AG09309 (cell line): Measurements from ENCODE around the gene SYNGR1.
"Not testable (repeated sequence)": the region's sequence is repeated elsewhere in the genome, so short reads cannot be mapped to it uniquely, and the experiment has no call there.

Experiments
- DNase-seq: peaks from one replicate; pipeline ENCODE4 v3.0.0-alpha.2; 2010; ENCODE audit warnings: low read depth
- H3K4me3 ChIP-seq: 2 replicates; pipeline ENCODE4 v1.5.1; 2011; ENCODE audit warnings: mild to moderate bottlenecking, low read depth, low read length, moderate library complexity; ENCODE audit not compliant: control insufficient read depth
- TF ChIP-seq, protein P1 (sequence below): IDR thresholded peaks from 2 replicates; pipeline ENCODE4 v1.5.1; 2011; ENCODE audit warnings: mild to moderate bottlenecking, low read depth, low read length, inconsistent platforms; ENCODE audit not compliant: insufficient read depth, control insufficient read depth; ENCODE audit errors: missing control alignments

Gene SYNGR1

DNA sequence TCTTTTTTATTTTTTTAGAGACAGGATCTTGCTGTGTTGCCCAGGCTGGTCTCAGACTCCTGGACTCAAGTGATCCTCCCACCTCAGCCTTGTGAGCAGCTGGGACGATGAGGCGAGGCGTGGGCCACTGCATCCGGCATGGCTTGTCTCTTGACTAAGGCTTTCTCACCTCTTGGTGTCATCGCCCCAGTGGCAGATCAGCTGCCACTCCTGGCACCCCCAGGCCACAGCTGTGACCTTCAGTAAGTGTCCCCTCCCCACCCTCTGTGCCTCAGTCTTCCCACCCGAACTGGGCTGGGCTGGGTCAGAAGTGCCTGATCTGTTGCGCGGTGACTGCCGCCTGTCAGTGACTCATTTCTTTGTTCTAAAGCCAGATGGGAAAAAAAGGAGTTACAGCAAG, 3.6 kb downstream of the SYNGR1 start:
- DNase-seq, result no peak
- TF ChIP-seq, protein P1, sequence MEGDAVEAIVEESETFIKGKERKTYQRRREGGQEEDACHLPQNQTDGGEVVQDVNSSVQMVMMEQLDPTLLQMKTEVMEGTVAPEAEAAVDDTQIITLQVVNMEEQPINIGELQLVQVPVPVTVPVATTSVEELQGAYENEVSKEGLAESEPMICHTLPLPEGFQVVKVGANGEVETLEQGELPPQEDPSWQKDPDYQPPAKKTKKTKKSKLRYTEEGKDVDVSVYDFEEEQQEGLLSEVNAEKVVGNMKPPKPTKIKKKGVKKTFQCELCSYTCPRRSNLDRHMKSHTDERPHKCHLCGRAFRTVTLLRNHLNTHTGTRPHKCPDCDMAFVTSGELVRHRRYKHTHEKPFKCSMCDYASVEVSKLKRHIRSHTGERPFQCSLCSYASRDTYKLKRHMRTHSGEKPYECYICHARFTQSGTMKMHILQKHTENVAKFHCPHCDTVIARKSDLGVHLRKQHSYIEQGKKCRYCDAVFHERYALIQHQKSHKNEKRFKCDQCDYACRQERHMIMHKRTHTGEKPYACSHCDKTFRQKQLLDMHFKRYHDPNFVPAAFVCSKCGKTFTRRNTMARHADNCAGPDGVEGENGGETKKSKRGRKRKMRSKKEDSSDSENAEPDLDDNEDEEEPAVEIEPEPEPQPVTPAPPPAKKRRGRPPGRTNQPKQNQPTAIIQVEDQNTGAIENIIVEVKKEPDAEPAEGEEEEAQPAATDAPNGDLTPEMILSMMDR, result no peak
- H3K4me3 ChIP-seq, result no peak overlapping the region

DNA sequence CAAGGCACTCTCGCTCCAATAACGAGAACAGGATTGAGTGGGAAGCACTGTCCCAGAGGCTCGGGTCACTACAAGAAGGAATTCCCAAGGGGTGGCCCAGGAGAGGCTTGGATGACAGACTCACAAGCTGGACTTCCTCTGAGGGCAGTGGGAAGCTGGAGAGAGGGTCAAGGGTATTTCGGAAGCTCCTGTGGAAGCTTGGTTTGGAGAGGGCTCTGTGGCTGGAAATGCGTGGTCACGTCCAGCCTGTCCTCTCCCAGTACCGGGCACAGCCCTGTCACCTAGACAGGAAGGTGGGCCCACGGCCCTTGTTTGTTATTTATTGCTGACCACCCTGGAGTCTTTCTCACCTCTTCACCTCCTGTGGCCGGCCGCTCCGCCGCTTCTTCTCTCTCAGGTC, 5.3 kb downstream of the SYNGR1 start:
- TF ChIP-seq, protein P1, result no peak
- DNase-seq, result no peak
- no peak overlapping the region for H3K4me3 ChIP-seq

DNA sequence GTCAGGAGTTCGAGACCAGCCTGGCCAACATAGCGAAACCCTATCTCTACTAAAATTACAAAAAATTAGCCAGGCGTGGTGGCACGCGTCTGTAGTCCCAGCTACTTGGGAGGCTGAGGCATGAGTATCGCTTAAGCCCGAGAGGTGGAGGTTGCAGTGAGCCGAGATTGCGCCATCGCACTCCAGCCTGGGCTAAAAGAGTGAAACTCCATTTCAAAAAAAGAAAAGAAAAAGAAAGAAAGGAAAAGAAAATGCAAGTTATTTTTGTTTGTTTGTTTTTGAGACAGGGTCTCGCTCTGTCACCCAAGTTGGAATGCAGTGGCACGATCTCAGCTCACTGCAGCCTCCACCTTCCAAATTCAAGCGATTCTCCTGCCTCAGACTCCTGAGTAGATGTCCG, 6.0 kb downstream of the SYNGR1 start:
- not testable (repeated sequence) for DNase-seq, H3K4me3 ChIP-seq

DNA sequence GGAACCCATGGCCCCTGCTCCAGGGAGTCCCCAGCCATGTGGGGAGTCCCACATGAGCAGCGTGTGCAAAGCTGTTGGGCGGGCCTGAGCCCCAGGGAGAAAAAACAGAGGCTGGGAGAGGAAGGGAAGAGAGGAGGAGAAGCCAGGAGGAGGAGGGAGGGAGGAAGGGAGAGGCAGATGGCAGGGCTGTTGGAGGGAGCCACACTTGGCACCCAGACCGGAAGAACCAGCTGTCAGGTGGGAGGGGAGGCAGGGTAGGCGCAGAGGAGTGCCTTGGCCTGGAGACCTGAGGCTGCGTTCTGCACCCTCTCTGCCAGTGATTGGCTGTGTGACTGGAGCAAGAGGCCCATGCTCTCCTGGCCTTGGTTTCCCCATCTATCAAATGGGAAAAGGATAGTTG, 6.7 kb downstream of the SYNGR1 start:
- TF ChIP-seq, protein P1, result no peak
- DNase-seq, result no peak

DNA sequence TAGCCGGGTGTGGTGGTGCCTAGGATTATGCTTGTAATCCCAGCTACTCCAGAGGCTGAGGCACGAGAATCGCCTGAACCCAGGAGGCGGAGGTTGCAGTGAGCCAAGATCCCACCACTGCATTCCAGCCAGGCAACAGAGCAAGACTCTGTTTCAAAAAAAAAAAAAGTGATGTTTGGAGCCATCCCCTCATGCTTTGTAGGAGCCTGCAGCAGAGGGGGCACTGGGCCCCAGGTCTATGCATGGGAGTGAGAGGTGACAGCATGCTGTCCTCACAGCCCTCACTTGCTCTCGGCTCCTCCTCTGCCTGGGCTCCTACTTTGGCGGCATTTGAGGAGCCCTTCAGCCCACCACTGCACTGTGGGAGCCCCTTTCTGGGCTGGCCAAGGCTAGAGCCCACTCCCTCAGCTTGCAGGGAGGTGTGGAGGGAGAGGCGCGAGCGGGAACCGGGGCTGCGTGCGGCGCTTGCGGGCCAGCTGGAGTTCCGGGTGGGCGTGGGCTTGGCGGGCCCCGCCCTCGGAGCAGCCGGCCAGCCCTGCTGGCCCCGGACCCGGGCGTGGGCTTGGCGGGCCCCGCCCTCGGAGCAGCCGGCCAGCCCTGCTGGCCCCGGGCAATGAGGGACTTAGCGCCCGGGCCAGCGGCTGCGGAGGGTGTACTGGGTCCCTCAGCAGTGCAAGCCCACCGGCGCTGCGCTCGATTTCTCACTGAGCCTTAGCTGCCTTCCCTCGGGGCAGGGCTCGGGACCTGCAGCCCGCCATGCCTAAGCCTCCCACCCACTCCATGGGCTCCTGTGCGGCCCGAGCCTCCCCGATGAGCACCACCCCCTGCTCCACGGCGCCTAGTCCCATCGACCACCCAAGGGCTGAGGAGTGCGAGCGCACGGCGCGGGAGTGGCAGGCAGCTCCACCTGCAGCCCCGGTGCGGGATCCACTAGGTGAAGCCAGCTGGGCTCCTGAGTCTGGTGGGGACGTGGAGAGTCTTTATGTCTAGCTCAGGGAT, 7.6 kb downstream of the SYNGR1 start:
- not testable (repeated sequence) for DNase-seq, H3K4me3 ChIP-seq

More for the DNA sequence above, 6.7 kb downstream of the SYNGR1 start:
- H3K4me3 ChIP-seq, result no peak overlapping the region

DNA sequence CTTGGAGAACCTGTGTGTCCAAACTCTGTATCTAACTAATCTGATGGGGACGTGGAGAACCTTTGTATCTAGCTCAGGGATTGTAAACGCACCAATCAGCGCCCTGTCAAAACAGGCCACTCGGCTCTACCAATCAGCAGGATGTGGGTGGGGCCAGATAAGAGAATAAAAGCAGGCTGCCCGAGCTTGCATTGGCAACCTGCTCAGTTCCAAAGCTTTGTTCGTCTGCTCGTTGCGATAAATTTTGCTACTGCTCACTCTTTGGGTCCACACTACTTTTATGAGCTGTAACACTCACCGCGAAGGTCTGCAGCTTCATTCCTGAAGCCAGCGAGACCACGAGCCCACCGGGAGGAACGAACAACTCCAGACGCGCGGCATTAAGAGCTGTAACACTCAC, 8.4 kb downstream of the SYNGR1 start:
- not testable (repeated sequence) for DNase-seq, H3K4me3 ChIP-seq

DNA sequence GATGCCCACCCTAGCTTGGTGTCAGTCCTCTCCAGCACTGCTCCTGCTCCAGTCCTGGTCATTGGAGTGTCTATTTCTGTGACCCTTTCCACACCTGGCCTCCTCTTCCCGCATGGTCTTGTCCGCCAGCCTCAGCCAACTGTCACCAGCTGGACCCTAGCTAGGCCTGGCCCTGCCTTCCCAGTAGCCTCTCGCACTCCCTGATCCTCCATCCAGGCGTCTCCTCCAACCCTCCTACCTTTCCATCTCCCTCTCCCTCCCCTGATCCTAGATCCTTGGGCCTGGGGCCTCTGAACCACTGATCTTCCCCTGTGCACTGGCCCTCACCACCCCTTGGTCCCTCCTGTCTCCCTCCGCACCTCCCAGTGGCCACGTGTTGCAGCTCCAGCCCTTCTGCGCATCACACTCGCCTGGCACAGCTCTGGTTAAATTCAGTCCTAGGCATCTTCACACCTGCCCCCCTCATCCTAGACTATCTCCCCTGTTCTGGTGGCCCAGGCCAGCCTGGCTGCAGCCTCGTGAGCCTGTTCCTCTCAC, 9.9 kb downstream of the SYNGR1 start:
- TF ChIP-seq, protein P1, result no peak
- DNase-seq, result no peak
- no peak overlapping the region for H3K4me3 ChIP-seq

DNA sequence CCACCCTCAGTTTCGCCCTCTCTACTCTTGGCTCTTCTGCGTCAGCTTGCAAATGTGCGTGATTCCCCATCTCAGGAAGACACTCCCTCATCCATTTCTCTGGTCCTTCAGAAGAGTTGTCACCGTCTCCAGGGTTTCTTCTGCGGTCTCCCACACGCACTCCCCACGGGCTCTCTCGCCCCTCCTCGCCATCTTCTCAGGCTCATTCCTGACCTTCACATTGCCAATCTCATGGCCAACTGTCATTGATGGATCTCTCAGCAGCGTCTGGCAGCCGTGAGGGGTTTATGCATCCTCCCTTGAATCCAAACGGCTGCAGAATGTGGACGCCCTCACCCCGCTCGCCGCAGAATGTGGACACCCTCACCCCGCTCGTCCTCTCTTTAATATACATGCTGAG, 10.5 kb downstream of the SYNGR1 start:
- TF ChIP-seq, protein P1, result no peak
- H3K4me3 ChIP-seq, result no peak overlapping the region
- DNase-seq, result no peak
